ENCODE results near the gene ADCY2.

The ADCY2 gene

DNA sequence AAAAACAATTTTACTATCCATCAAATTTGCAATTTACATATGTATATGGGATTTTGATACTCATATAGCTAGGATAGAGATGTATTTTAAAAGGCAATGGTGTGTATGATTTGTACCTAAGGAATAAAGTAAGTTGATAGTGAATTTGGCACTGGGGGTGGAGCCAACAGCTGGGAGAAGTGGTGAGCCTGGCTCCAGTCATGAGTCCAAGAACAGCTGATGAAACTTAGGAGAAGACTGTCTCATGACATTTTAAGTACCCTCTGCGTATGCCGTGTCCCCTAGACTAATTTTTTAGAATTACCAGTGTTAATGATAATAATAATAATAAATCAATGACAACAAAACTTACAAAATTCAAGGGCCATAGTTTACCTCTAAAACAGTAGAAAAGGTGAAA is 181.4 kb downstream of the ADCY2 start:
- TF ChIP-seq, protein P1, sequence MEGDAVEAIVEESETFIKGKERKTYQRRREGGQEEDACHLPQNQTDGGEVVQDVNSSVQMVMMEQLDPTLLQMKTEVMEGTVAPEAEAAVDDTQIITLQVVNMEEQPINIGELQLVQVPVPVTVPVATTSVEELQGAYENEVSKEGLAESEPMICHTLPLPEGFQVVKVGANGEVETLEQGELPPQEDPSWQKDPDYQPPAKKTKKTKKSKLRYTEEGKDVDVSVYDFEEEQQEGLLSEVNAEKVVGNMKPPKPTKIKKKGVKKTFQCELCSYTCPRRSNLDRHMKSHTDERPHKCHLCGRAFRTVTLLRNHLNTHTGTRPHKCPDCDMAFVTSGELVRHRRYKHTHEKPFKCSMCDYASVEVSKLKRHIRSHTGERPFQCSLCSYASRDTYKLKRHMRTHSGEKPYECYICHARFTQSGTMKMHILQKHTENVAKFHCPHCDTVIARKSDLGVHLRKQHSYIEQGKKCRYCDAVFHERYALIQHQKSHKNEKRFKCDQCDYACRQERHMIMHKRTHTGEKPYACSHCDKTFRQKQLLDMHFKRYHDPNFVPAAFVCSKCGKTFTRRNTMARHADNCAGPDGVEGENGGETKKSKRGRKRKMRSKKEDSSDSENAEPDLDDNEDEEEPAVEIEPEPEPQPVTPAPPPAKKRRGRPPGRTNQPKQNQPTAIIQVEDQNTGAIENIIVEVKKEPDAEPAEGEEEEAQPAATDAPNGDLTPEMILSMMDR (IDR thresholded peaks at IDR 0.05; ENCODE audit: insufficient read depth, missing control alignments): no peak
- FAIRE-seq (no peak), DNase-seq (ENCODE audit: insufficient read length, low spot score) (no peak)

DNA sequence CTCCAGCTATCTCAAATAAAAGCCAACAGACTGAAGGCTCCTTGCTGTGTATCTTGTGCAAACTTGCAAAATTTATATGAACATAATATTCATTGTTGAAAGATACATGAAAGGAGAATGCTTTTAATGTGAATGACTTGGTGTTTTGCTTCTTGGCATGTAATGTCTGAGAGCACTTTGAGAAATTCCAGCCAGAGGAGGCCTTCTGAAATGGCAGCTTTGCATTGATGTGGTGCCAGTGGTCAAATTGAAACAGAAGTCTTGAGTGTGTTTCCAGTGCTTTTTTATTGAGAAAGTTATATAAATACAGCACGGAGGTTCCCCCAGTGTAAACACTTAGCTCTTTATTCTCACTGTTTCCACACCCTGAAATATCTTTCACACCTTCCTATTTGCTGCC is 182.1 kb downstream of the ADCY2 start:
- no peak for FAIRE-seq
- TF ChIP-seq, protein P1 (IDR thresholded peaks at IDR 0.05; ENCODE audit: insufficient read depth, missing control alignments): no peak
- no peak for DNase-seq (ENCODE audit: insufficient read length, low spot score)

DNA sequence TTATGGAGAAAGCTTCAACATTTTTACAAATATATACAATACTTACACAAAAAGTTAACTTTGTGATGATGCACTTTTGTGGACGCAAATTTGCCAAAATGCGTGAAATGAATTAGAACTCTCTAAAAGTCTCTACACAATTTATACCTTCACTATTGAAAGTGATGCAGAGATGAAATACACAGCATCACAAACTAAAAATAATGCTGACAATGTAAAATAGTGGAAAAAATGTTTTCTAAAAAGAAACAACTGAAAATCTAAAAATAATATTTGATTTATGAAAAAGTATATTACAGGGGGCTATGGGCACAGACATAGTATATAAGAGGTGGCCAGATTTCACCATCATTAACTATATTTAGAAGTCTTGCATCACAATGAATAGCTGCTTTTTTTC is 188.8 kb downstream of the ADCY2 start:
- TF ChIP-seq, protein P1 (IDR thresholded peaks at IDR 0.05; ENCODE audit: insufficient read depth, missing control alignments): no peak
- FAIRE-seq (no peak), DNase-seq (ENCODE audit: insufficient read length, low spot score) (no peak)

DNA sequence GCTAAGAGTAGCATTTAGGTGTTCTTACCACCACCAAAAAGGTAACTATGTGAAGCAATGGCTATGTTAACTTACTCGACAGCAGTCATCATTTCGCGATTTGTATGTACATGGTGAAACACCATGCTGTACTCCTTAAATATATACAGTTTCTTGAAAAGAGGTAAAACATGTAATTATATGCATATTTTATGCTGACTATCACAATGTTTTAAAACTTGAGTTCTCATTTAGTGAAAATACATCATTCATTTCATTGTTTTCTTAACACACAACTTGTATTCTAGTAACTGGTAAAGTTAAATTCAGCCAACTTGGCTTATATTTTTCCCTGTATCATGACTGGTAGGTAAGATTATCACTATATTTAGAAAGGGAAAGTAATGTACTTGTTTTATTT is 189.9 kb downstream of the ADCY2 start:
- TF ChIP-seq, protein P1 (IDR thresholded peaks at IDR 0.05; ENCODE audit: insufficient read depth, missing control alignments): no peak
- no peak for FAIRE-seq

DNA sequence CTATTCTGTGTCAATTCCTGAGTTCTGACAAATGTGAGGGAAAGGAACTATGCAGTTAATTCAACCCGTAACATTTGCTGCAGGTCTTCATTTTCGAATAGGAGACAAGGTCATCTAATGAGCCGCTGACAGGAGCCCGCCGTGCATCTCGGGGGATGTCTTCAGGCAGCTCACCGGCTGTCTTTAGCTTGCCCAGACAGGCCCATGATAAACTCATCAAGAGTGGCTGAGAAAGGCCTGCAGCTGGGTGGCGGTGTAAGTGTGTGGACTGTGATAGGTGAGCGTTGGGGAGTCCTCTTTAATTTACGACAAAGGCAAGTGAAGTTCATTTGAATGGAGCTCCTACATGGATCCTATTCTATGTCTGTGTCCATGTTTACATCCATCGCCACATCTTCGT is 190.5 kb downstream of the ADCY2 start:
- DNase-seq (ENCODE audit: insufficient read length, low spot score): no peak
- FAIRE-seq: no peak
- TF ChIP-seq, protein P1 (IDR thresholded peaks at IDR 0.05; ENCODE audit: insufficient read depth, missing control alignments): no peak

More for the DNA sequence above, 189.9 kb downstream of the ADCY2 start:
- no peak for DNase-seq (ENCODE audit: insufficient read length, low spot score)

DNA sequence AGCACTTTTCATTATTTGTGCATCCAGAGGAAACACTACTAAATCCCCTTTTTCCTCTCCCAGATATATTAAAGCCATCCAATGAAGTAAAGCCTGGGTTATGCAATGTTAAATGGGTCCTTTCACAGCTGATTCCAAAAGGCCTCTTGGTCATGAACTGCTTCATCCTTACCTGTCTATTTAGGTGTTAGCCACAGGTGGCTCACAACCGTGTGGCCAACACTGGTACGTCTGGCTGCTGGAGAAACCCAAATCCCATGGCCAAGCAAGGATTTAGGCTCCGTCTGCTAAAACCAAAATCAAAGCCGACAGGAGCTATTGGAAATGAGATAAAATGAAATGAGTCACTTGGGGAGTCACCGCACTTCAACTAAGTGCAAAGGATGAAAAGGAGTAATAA is 193.9 kb downstream of the ADCY2 start:
- TF ChIP-seq, protein P1 (IDR thresholded peaks at IDR 0.05; ENCODE audit: insufficient read depth, missing control alignments): no peak
- DNase-seq (ENCODE audit: insufficient read length, low spot score) (no peak), FAIRE-seq (no peak)

DNA sequence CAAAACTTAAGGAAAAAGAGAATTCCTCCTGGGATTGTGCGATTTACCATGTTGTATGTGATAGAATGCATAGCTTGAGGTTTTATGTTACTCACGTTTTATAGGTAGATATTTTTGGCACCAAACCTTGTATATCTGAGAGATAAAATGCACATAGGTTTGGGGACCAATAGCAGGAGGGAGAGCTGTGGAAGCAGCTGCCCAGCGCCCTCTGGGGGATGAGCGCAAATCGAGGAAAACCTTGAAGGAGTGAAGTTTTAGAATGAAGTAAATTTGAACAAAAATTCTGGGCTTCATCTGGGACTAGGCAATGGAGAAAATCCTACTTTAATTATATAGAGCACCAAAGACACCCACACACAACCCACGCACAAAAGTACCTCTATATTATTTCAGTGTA is 197.0 kb downstream of the ADCY2 start:
- TF ChIP-seq, protein P1 (IDR thresholded peaks at IDR 0.05; ENCODE audit: insufficient read depth, missing control alignments): no peak
- DNase-seq (ENCODE audit: insufficient read length, low spot score) (no peak), FAIRE-seq (no peak)
